HEK293 (cell line): ENCODE results near the gene KRT33A.

Experiments
- OSR2 ChIP-seq: fragments of 450-650 bp; formaldehyde crosslinking; IDR thresholded peaks from 2 replicates; pipeline ENCODE4 v1.5.1; 2016; ENCODE audit warnings: missing biosample characterization, missing genetic modification characterization
- ZBTB1 ChIP-seq: fragments of 450-650 bp; formaldehyde crosslinking; IDR thresholded peaks from 2 replicates; pipeline ENCODE4 v1.5.1; 2016; ENCODE audit warnings: missing biosample characterization, missing genetic modification characterization
- ZNF114 ChIP-seq: fragments of 450-650 bp; formaldehyde crosslinking; IDR thresholded peaks from 2 replicates; pipeline ENCODE4 v1.5.0; 2017; ENCODE audit warnings: missing biosample characterization, missing genetic modification characterization
- ZNF202 ChIP-seq: fragments of 450-650 bp; formaldehyde crosslinking; IDR thresholded peaks from 2 replicates; pipeline ENCODE4 v1.5.1; 2016; ENCODE audit warnings: missing biosample characterization, missing genetic modification characterization, borderline replicate concordance
- ZNF274 ChIP-seq, 2 experiments: fragments of 200-500 bp in 1 of 2; fragments of 450-650 bp in 1 of 2; sonication (Bioruptor generic) in 1 of 2; formaldehyde crosslinking in 1 of 2; IDR thresholded peaks; 2 replicates each; pipeline versions ENCODE4 v1.5.1 to v1.6.1; 2014 to 2016; ENCODE audit warnings: borderline replicate concordance in 1 of 2, inconsistent platforms in 1 of 2, low read length in 1 of 2, missing biosample characterization in 1 of 2, missing genetic modification characterization in 1 of 2
- ZNF292 ChIP-seq: fragments of 450-650 bp; formaldehyde crosslinking; IDR thresholded peaks from 2 replicates; pipeline ENCODE4 v1.5.1; 2016; ENCODE audit warnings: low read depth, missing biosample characterization, missing genetic modification characterization, borderline replicate concordance
- ZNF621 ChIP-seq: fragments of 450-650 bp; formaldehyde crosslinking; IDR thresholded peaks from 2 replicates; pipeline ENCODE4 v1.5.1; 2017; ENCODE audit warnings: missing biosample characterization, missing genetic modification characterization
- ZNF76 ChIP-seq: fragments of 450-650 bp; formaldehyde crosslinking; IDR thresholded peaks from 2 replicates; pipeline ENCODE4; 2016; ENCODE audit warnings: low read depth, missing biosample characterization, missing genetic modification characterization, borderline replicate concordance
- TF ChIP-seq, protein P1 (sequence below): fragments of 450-650 bp; formaldehyde crosslinking; IDR thresholded peaks from 2 replicates; pipeline ENCODE4 v1.5.1; 2016; ENCODE audit warnings: missing biosample characterization, missing genetic modification characterization

- no peak for TF ChIP-seq ZNF76 (tag by site-specific recombination)
- TF ChIP-seq, protein P1, sequence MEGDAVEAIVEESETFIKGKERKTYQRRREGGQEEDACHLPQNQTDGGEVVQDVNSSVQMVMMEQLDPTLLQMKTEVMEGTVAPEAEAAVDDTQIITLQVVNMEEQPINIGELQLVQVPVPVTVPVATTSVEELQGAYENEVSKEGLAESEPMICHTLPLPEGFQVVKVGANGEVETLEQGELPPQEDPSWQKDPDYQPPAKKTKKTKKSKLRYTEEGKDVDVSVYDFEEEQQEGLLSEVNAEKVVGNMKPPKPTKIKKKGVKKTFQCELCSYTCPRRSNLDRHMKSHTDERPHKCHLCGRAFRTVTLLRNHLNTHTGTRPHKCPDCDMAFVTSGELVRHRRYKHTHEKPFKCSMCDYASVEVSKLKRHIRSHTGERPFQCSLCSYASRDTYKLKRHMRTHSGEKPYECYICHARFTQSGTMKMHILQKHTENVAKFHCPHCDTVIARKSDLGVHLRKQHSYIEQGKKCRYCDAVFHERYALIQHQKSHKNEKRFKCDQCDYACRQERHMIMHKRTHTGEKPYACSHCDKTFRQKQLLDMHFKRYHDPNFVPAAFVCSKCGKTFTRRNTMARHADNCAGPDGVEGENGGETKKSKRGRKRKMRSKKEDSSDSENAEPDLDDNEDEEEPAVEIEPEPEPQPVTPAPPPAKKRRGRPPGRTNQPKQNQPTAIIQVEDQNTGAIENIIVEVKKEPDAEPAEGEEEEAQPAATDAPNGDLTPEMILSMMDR (tag by site-specific recombination) = no peak
- TF ChIP-seq ZNF274 (IDR thresholded peaks at IDR 0.05; ENCODE audit: low read length) = no peak
- no peak for TF ChIP-seq ZNF274 (tag by site-specific recombination; IDR thresholded peaks at IDR 0.05; ENCODE audit: borderline replicate concordance)
- no peak for TF ChIP-seq ZBTB1 (tag by site-specific recombination)
- TF ChIP-seq ZNF292 (tag by site-specific recombination) = no peak
- TF ChIP-seq OSR2 = no peak
- TF ChIP-seq ZNF202 (tag by site-specific recombination) = no peak
- no peak for TF ChIP-seq ZNF621
- TF ChIP-seq ZNF114 = no peak
Observed at GRCh38 chr17:41383690-41384089, 33.1 kb upstream of the KRT33A start.
